K562 (cell line): ENCODE data around the gene CAPN2. TPM values are rescaled to one million over a fixed set of nuclear protein-coding genes. Genes with fewer than 3 reads are reported as not detected.

Source experiments
- ADNP ChIP-seq: fragments of 200-800 bp; sonication (Bioruptor generic); IDR thresholded peaks from 2 replicates; pipeline ENCODE4 v1.6.1; 2016; ENCODE audit warnings: missing genetic modification characterization, missing compliant biosample characterization
- NFIX ChIP-seq: fragments of 250-450 bp; sonication (Bioruptor Pico); IDR thresholded peaks from 2 replicates; pipeline ENCODE4 v1.4.0; 2020; ENCODE audit warnings: low read depth, mild to moderate bottlenecking, moderate library complexity
- ZKSCAN1 ChIP-seq: fragments of 150-350 bp; IDR thresholded peaks from 2 replicates; pipeline ENCODE4 v1.6.1; 2016; ENCODE audit warnings: low read depth, low read length
- polyA plus RNA-seq, 8 experiments: library from polyadenylated mRNA; depleted of rRNA in 4 of 8; stranded (reverse) in 5 of 8; unstranded in 3 of 8; fragments of >200 nt; fragmentation: Nextera tagmentation in 2 of 8; fragmentation: Illumina TruSeq in 1 of 8; extraction: Ambion mirVana in 2 of 8; extraction: Trizol in 1 of 8; gene quantifications; 2 replicates each; pipeline versions ENCODE4 v1.2.1 to v1.2.3, GENCODE V29; 2011 to 2014; ENCODE audit warnings: inconsistent platforms in 1 of 8, missing spikeins in 1 of 8
- total RNA-seq, 7 experiments: library from RNA; depleted of rRNA in 6 of 7; stranded (reverse); fragments of >200 nt in 6 of 7; fragmentation: Illumina TruSeq in 2 of 7; extraction: Trizol in 2 of 7; gene quantifications; 2 replicates each; pipeline versions ENCODE4 v1.2.1 to v1.2.3, GENCODE V29; 2011 to 2021; ENCODE audit warnings: low replicate concordance in 1 of 7
- TF ChIP-seq, protein P1 (sequence below): fragments of 250-450 bp; sonication (Bioruptor Pico); IDR thresholded peaks from 2 replicates; pipeline ENCODE4 v1.8.0; 2022; ENCODE audit warnings: moderate library complexity, mild to moderate bottlenecking, inconsistent platforms
- TF ChIP-seq, protein P2 (sequence below): fragments of 250-450 bp; sonication (Bioruptor Pico); IDR thresholded peaks from 2 replicates; pipeline ENCODE4 v1.4.0; 2020; ENCODE audit warnings: borderline replicate concordance
- TF ChIP-seq, protein P3 (sequence below): fragments of 200-600 bp; sonication (generic); IDR thresholded peaks from one replicate; pipeline ENCODE4 v1.6.1; 2012; ENCODE audit warnings: mild to moderate bottlenecking, low read depth, low read length, inconsistent platforms

CAPN2 gene
- total and polyA plus RNA-seq, 9 of the 15 experiments (the other 6 are each of a cell fraction or from before 2014, with no cell fraction given) = 24.6 to 157 (median 101) TPM

DNA sequence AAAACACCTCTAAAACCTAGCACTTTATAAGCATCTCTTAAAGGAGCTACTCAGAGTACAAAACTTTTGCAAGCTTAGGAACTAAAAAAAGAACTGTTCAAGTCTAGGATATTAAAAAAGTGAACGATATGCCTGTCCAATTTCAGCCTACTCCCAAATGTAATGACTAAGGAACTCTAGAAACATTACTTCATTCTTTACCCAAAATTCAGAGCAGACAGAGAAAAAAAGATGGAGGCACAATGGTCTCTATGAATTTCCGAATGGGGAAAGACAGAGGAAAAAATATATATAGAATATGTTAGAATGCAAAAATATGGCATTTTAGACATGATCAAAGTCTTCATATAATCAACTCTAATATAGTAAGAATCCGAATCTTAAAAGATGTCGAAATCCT lies 72.2 kb downstream of the CAPN2 start (continued):
- TF ChIP-seq, protein P1, sequence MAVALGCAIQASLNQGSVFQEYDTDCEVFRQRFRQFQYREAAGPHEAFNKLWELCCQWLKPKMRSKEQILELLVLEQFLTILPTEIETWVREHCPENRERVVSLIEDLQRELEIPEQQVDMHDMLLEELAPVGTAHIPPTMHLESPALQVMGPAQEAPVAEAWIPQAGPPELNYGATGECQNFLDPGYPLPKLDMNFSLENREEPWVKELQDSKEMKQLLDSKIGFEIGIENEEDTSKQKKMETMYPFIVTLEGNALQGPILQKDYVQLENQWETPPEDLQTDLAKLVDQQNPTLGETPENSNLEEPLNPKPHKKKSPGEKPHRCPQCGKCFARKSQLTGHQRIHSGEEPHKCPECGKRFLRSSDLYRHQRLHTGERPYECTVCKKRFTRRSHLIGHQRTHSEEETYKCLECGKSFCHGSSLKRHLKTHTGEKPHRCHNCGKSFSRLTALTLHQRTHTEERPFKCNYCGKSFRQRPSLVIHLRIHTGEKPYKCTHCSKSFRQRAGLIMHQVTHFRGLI (CRISPR knock-in tag) = peak; percentile 85; the same call in 1 of the 2 replicates
- TF ChIP-seq, protein P2, sequence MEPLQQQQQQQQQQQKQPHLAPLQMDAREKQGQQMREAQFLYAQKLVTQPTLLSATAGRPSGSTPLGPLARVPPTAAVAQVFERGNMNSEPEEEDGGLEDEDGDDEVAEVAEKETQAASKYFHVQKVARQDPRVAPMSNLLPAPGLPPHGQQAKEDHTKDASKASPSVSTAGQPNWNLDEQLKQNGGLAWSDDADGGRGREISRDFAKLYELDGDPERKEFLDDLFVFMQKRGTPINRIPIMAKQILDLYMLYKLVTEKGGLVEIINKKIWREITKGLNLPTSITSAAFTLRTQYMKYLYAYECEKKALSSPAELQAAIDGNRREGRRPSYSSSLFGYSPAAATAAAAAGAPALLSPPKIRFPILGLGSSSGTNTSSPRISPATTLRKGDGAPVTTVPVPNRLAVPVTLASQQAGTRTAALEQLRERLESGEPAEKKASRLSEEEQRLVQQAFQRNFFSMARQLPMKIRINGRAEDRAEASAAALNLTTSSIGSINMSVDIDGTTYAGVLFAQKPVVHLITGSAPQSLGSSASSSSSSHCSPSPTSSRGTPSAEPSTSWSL (CRISPR knock-in tag) = no peak
- TF ChIP-seq NFIX (peak; percentile 31; the same call in 1 of the 2 replicates), ZKSCAN1 (no peak), ADNP (tag) (no peak)
- TF ChIP-seq, protein P3, sequence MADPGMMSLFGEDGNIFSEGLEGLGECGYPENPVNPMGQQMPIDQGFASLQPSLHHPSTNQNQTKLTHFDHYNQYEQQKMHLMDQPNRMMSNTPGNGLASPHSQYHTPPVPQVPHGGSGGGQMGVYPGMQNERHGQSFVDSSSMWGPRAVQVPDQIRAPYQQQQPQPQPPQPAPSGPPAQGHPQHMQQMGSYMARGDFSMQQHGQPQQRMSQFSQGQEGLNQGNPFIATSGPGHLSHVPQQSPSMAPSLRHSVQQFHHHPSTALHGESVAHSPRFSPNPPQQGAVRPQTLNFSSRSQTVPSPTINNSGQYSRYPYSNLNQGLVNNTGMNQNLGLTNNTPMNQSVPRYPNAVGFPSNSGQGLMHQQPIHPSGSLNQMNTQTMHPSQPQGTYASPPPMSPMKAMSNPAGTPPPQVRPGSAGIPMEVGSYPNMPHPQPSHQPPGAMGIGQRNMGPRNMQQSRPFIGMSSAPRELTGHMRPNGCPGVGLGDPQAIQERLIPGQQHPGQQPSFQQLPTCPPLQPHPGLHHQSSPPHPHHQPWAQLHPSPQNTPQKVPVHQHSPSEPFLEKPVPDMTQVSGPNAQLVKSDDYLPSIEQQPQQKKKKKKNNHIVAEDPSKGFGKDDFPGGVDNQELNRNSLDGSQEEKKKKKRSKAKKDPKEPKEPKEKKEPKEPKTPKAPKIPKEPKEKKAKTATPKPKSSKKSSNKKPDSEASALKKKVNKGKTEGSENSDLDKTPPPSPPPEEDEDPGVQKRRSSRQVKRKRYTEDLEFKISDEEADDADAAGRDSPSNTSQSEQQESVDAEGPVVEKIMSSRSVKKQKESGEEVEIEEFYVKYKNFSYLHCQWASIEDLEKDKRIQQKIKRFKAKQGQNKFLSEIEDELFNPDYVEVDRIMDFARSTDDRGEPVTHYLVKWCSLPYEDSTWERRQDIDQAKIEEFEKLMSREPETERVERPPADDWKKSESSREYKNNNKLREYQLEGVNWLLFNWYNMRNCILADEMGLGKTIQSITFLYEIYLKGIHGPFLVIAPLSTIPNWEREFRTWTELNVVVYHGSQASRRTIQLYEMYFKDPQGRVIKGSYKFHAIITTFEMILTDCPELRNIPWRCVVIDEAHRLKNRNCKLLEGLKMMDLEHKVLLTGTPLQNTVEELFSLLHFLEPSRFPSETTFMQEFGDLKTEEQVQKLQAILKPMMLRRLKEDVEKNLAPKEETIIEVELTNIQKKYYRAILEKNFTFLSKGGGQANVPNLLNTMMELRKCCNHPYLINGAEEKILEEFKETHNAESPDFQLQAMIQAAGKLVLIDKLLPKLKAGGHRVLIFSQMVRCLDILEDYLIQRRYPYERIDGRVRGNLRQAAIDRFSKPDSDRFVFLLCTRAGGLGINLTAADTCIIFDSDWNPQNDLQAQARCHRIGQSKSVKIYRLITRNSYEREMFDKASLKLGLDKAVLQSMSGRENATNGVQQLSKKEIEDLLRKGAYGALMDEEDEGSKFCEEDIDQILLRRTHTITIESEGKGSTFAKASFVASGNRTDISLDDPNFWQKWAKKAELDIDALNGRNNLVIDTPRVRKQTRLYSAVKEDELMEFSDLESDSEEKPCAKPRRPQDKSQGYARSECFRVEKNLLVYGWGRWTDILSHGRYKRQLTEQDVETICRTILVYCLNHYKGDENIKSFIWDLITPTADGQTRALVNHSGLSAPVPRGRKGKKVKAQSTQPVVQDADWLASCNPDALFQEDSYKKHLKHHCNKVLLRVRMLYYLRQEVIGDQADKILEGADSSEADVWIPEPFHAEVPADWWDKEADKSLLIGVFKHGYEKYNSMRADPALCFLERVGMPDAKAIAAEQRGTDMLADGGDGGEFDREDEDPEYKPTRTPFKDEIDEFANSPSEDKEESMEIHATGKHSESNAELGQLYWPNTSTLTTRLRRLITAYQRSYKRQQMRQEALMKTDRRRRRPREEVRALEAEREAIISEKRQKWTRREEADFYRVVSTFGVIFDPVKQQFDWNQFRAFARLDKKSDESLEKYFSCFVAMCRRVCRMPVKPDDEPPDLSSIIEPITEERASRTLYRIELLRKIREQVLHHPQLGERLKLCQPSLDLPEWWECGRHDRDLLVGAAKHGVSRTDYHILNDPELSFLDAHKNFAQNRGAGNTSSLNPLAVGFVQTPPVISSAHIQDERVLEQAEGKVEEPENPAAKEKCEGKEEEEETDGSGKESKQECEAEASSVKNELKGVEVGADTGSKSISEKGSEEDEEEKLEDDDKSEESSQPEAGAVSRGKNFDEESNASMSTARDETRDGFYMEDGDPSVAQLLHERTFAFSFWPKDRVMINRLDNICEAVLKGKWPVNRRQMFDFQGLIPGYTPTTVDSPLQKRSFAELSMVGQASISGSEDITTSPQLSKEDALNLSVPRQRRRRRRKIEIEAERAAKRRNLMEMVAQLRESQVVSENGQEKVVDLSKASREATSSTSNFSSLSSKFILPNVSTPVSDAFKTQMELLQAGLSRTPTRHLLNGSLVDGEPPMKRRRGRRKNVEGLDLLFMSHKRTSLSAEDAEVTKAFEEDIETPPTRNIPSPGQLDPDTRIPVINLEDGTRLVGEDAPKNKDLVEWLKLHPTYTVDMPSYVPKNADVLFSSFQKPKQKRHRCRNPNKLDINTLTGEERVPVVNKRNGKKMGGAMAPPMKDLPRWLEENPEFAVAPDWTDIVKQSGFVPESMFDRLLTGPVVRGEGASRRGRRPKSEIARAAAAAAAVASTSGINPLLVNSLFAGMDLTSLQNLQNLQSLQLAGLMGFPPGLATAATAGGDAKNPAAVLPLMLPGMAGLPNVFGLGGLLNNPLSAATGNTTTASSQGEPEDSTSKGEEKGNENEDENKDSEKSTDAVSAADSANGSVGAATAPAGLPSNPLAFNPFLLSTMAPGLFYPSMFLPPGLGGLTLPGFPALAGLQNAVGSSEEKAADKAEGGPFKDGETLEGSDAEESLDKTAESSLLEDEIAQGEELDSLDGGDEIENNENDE = no peak
